ENCODE data around the gene TMEM273.

TMEM273 gene

GRCh38 chr10:49112098-49112497 is 76.1 kb downstream of the TMEM273 start:
- DNase-seq, result no peak

- DNase-seq, result no peak
Measured at GRCh38 chr10:49111320-49111698, 76.9 kb downstream of the TMEM273 start.

- no peak for DNase-seq
Measured at GRCh38 chr10:49110684-49111319, 77.4 kb downstream of the TMEM273 start.

- no peak for DNase-seq
Measured at GRCh38 chr10:49109669-49110340, 78.4 kb downstream of the TMEM273 start.

GRCh38 chr10:49108656-49109055 is 79.5 kb downstream of the TMEM273 start:
- DNase-seq, result no peak

- no peak for DNase-seq
Measured at GRCh38 chr10:49107887-49108267, 80.3 kb downstream of the TMEM273 start.

- DNase-seq, result no peak
Measured at GRCh38 chr10:49107111-49107886, 80.9 kb downstream of the TMEM273 start.

- DNase-seq, result no peak
Measured at GRCh38 chr10:49106451-49106850, 81.7 kb downstream of the TMEM273 start.

- DNase-seq, result no peak
Measured at GRCh38 chr10:49105076-49105475, 83.1 kb downstream of the TMEM273 start.
